Stimulated activated naive B cell treated with anti-CD40 and anti-IgM and Interleukin-4, amounts not matched to agents 10 μg/mL and 1 μg/mL and 100 μg/mL, for 72 hours (primary cell): ENCODE measurements around the gene GAB4.

ENCODE experiments used
- ATAC-seq, 2 donors: fragments of 150-1000 bp; cut with Tn5 transposase; replicated peaks; 2 replicates each; pipeline ENCODE4 v1.10.0; 2021; ENCODE audit warnings: moderate library complexity in 1 of 2
- DNase-seq: peaks from one replicate; pipeline ENCODE4 v3.0.0; 2021
- H3K27ac Mint-ChIP-seq: one replicate; pipeline ENCODE4 v1.8.0; 2022; ENCODE audit warnings: mild to moderate bottlenecking, mixed read lengths
- H3K27me3 Mint-ChIP-seq, 2 donors: one replicate each; pipeline ENCODE4 v1.8.0; 2022; ENCODE audit warnings: mixed read lengths in 2 of 2
- H3K36me3 Mint-ChIP-seq, 2 donors: one replicate each; pipeline ENCODE4 v1.8.0; 2022; ENCODE audit warnings: mixed read lengths in 2 of 2, mild to moderate bottlenecking in 1 of 2
- H3K4me1 Mint-ChIP-seq, 2 donors: one replicate each; pipeline ENCODE4 v1.8.0; 2022; ENCODE audit warnings: mixed read lengths in 2 of 2, mild to moderate bottlenecking in 1 of 2
- H3K4me3 Mint-ChIP-seq, 2 donors: one replicate each; pipeline ENCODE4 v1.8.0; 2022; ENCODE audit warnings: mild to moderate bottlenecking in 2 of 2, mixed read lengths in 2 of 2, moderate library complexity in 1 of 2
- H3K9me3 Mint-ChIP-seq, 2 donors: one replicate each; pipeline ENCODE4 v1.8.0; 2022; ENCODE audit warnings: mixed read lengths in 2 of 2, mild to moderate bottlenecking in 1 of 2

The GAB4 gene

DNA sequence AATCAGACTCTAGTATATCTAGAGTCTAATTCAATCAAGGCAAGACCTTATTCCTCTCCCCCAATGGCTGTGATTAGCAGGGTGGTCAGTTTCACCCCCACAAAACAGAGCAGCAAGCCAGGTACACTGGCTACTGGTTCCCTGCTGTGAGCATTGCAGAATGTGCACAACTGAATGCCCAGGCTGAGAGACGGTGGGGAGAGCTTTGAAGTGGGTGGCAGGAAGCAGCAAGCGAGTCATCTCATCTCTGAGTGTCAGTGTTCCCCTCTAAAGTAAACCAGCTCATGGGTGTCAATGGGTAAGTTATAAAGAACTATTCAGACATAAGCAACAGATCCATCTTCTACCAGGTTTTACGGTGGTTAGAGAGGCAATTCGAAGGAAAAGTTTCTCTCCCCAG, 37.6 kb downstream of the GAB4 start:
- no peaks in the 10 kb centered on the region for H3K36me3 Mint-ChIP-seq
- peaks cover 8 to 15% of the 10 kb centered on the region in 2 donors for H3K27me3 Mint-ChIP-seq
- ATAC-seq = no peak
- no peaks in the 10 kb centered on the region for H3K9me3 Mint-ChIP-seq
- no peak overlapping the region for H3K27ac Mint-ChIP-seq
- no peak overlapping the region for H3K4me3 Mint-ChIP-seq
- H3K4me1 Mint-ChIP-seq = no peaks in the 10 kb centered on the region
- no peak for DNase-seq

DNA sequence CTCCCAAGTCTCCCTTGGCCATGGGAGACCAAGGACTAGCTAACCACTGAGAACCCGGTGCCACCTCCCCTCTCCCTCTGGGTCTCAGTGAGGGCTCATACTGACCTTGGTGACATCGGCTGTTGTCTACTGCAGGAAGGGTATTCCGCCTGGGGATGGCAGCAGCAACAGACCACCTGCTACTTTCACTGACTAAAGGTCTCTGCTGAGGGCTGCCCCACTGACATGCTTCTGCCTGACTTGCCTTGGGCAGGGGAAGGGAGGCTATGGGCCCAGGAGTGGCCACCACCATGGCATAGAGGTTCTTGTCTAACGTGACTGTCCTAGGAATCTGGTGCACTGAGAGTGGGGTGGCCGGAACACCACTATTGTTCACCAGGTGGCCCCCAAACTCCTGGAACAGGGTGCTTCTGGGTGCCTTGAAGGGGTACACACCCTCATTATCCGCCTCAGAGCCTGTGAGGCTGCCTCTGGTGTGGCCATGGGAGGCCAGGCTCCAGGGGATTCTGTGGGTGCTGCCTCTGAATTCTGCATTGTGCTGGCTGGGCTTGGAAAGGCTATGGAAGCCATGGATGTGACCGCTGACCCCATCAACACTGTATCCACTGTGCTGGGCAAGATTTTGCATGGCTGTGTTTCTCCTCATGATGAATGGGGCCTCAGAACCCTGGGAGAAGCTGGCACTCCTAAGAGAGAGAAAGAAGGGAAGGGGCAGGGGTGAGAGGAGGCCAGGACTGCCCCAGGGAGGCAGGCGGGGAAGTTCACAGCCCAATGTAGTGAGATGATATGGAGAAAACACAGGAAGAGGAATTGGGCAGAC, 38.3 kb downstream of the GAB4 start:
- no peaks in the 10 kb centered on the region for H3K9me3 Mint-ChIP-seq
- no peaks in the 10 kb centered on the region for H3K4me1 Mint-ChIP-seq
- H3K27ac Mint-ChIP-seq = no peak overlapping the region
- H3K36me3 Mint-ChIP-seq = no peaks in the 10 kb centered on the region
- DNase-seq (no peak), ATAC-seq (no peak)
- no peak overlapping the region for H3K4me3 Mint-ChIP-seq
- H3K27me3 Mint-ChIP-seq = peaks cover 8 to 16% of the 10 kb centered on the region in 2 donors

DNA sequence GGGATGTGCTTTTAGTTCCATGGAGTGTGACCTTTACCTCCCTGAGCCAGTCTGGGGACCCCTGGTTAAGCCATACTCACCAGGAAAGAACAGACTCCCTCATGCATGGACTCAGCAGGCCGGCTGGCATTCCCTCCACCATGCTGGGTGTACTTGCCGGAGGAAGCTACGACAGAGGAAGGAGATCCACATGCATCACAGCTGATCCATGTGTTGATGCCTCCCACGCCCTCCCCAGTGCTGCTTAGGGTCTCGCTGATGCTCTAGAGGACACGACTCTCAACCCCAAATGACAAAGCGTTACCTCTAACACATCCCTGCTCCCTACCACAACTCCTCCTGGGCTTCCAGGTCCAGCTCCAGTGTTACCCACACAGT, 39.8 kb downstream of the GAB4 start:
- no peak for DNase-seq
- no peaks in the 10 kb centered on the region for H3K4me1 Mint-ChIP-seq
- H3K36me3 Mint-ChIP-seq = no peaks in the 10 kb centered on the region
- peaks cover under 1 to 12% of the 10 kb centered on the region in 2 donors for H3K27me3 Mint-ChIP-seq
- ATAC-seq = no peak
- H3K4me3 Mint-ChIP-seq = no peak overlapping the region
- H3K27ac Mint-ChIP-seq = no peak overlapping the region
- no peaks in the 10 kb centered on the region for H3K9me3 Mint-ChIP-seq

DNA sequence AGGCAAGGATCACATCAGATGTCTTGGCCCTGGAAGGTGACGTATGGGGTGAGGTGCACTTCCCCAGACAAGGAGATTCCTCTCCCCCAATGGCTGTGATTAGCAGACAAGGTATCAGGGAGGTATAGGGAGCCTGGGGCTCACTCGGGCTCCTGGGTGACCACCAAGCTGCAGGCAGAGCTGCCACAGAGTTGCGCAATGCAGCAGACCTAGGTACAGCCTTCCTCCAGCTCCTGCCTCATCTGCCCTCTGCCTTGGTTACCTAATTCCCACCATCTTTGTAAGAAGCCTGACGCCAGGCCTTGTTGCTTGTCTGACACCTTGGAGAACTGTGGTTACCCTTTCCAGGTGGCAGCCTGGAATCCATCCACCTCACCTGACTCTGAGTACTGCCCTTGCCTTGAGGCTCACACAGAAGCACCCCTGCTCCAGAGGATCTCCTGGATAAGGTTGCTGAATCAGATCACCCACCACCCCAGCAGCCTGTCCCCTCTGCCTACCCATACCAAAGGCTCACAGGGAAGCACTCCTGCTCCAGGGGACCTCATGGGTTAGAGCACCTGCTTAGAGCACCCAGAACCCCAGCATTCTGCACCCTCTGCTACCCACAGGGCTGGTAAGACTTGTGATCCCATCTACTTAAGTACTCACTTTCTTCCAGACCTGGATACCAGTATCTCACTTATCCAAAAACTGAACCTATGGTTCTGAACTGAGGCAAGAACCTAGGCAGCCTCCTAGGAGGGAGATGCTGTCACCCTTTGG, 40.4 kb downstream of the GAB4 start:
- DNase-seq = no peak
- H3K4me3 Mint-ChIP-seq = no peak overlapping the region

DNA sequence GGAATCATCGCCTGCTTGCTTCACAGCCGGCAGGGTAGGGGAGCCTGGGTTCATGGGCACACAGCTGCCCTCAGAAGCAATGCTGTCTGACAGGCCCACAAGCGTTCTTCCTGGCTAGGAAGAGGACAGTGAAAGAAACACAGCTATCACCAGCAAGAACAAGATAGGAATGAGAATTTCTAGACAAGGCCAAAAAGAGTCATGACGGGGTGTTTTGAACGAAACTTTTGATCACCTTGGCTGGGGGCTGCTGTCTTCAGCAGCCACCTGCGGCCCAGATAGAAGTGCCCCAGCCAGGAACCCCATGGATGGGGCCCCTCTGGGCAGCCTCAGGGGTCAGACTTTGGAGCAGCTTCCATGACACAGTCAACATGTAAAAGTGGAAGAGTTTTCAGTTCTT, 41.8 kb downstream of the GAB4 start:
- Mint-ChIP-seq H3K27me3 (peaks cover 0 to 7% of the 10 kb centered on the region in 2 donors), H3K4me1 (no peaks in the 10 kb centered on the region), H3K4me3 (no peak overlapping the region), H3K27ac (no peak overlapping the region), H3K9me3 (no peaks in the 10 kb centered on the region), H3K36me3 (no peaks in the 10 kb centered on the region)
- DNase-seq (no peak), ATAC-seq (no peak)

More for the DNA sequence above, 40.4 kb downstream of the GAB4 start:
- no peak for ATAC-seq
- no peaks in the 10 kb centered on the region for H3K4me1 Mint-ChIP-seq
- H3K27me3 Mint-ChIP-seq = peaks cover 0 to 9% of the 10 kb centered on the region in 2 donors
- H3K27ac Mint-ChIP-seq = no peak overlapping the region
- H3K9me3 Mint-ChIP-seq = no peaks in the 10 kb centered on the region
- no peaks in the 10 kb centered on the region for H3K36me3 Mint-ChIP-seq

DNA sequence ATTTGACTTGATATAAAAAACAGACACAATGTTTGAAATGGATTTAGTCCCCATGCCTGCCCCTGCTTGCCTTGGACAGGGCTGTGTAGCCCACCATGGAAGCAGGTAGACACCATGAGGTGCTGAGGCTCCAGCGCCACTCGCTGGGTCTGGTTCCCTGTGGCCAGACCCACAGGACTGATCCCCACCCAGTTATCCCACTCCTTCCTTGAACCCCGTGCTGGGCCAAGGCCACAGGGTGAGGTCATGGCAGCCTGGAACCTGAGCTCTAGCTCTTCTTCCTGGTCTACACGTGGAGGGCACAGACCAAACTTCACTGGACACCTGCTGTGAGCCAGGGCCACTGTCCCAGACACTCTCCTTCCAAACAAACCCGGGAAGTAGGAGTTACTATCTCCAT, 42.5 kb downstream of the GAB4 start:
- H3K36me3 Mint-ChIP-seq = no peaks in the 10 kb centered on the region
- H3K4me1 Mint-ChIP-seq = peaks cover 0 to 2% of the 10 kb centered on the region in 2 donors
- ATAC-seq = no peak

DNA sequence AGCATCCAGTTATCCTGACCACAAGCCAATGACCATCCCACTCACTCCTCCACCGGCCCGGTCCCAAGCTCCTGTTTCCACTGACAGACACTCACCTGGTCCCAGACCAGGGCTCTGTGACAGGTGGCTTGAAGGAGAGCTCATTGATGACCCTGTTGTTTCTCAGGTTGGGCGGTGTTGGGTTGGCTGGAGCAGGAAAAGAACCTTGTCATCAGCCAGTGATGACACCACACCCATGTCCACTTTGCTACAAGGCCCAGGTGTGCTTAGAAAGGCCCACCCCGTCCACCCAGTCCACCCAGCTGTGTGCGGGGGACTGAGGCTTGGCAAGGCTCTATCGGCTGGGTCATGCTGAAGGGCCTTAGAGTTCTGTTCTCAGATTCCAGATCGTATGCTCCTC, 42.9 kb downstream of the GAB4 start:
- Mint-ChIP-seq H3K9me3 (no peaks in the 10 kb centered on the region), H3K27ac (no peak overlapping the region), H3K36me3 (no peaks in the 10 kb centered on the region), H3K4me3 (no peak overlapping the region), H3K27me3 (peaks cover 0 to 7% of the 10 kb centered on the region in 2 donors), H3K4me1 (peaks cover 0 to 2% of the 10 kb centered on the region in 2 donors)
- no peak for DNase-seq
- ATAC-seq = no peak

More for the DNA sequence above, 42.5 kb downstream of the GAB4 start:
- peaks cover 0 to 7% of the 10 kb centered on the region in 2 donors for H3K27me3 Mint-ChIP-seq
- H3K9me3 Mint-ChIP-seq = no peaks in the 10 kb centered on the region
- H3K4me3 Mint-ChIP-seq = no peak overlapping the region
- no peak overlapping the region for H3K27ac Mint-ChIP-seq
- no peak for DNase-seq

DNA sequence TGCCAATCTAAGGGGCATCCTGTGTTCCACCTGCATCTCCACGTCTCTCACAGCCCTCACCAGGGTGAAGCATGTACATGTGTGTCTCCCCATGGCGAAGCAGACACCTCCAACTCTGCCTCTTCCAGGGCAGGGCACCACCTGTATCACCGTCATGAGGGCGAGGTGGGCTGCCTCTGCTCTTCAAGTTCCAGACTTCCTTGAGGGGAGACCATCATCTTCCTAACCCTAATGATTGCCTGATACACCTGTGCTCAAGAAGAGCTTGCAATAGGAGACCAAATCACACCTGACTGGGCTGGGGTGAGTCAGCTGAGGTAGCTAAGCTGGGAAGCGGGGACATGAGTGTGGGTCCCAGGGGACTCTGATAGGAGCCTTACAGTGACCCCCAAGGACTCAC, 43.7 kb downstream of the GAB4 start:
- Mint-ChIP-seq H3K4me1 (peaks cover 2% of the 10 kb centered on the region in 2 donors), H3K27me3 (peaks cover 0 to 7% of the 10 kb centered on the region in 2 donors), H3K27ac (no peak overlapping the region), H3K9me3 (no peaks in the 10 kb centered on the region), H3K36me3 (no peaks in the 10 kb centered on the region), H3K4me3 (no peak overlapping the region)
- no peak for DNase-seq
- ATAC-seq = no peak

DNA sequence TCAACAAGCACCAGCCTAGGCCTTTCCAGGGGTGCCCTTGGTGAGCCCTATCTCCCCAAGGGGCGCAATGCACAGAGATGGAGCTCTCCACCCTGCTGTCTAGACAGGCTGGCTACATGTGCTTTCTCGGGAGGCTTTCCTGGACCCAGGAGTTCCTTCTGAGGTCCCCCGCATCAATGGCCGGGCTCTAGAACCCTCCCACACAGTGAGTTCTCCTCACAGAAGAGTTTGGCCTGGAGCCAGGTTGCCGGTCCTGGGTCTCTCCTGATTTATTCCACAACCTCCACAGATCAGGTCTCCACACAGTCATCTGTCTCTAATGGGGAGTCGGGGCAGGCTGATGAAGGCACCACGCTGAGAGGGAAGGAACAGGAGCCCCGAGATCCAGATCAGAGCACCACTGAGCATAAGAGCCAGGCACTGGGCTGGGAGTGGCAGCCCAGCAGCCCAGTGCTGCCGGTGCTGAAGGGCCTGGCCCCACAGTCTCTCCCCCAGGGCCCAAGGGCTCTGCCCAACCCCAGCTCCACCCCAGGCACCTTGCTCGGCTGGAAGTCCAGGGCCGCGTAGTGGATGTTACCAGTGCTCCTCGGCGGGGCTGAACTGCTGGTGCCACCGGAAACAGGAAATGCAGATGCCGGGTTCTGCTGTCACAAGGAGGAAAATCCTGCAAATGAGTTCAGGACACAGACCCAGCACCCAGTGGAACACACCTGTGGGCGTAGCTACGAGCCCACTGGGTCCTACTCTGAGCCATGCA, 44.7 kb downstream of the GAB4 start:
- Mint-ChIP-seq H3K4me1 (peaks cover 2 to 4% of the 10 kb centered on the region in 2 donors), H3K4me3 (no peak overlapping the region), H3K27ac (no peak overlapping the region), H3K27me3 (peaks cover 0 to 7% of the 10 kb centered on the region in 2 donors), H3K9me3 (no peaks in the 10 kb centered on the region), H3K36me3 (no peaks in the 10 kb centered on the region)
- no peak for ATAC-seq
- no peak for DNase-seq

DNA sequence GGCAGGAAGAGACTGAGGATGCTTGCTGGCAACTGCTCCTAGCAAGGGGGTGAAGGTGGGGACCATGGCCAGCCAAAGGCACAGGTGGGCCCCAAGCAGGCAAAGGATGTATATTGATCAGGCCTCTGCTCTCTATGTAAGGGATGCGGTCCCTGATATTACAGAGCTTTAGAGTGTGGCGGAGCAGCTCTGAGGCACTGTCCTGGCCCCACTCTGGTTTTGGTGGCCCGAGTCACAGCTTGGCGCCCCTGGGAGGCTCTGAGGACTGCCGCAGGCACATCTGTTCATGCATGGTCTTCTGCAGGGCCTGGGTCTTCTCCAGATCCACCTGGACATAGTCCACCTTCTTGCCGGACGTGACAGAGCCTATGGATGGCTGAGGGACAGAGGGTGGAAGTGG, 45.5 kb downstream of the GAB4 start:
- DNase-seq (no peak), ATAC-seq (no peak)
- H3K4me3 Mint-ChIP-seq = no peak overlapping the region
- no peaks in the 10 kb centered on the region for H3K9me3 Mint-ChIP-seq
- no peak overlapping the region for H3K27ac Mint-ChIP-seq
- H3K4me1 Mint-ChIP-seq = peaks cover 2 to 4% of the 10 kb centered on the region in 2 donors
- peaks cover 0 to 4% of the 10 kb centered on the region in 2 donors for H3K27me3 Mint-ChIP-seq
- no peaks in the 10 kb centered on the region for H3K36me3 Mint-ChIP-seq

DNA sequence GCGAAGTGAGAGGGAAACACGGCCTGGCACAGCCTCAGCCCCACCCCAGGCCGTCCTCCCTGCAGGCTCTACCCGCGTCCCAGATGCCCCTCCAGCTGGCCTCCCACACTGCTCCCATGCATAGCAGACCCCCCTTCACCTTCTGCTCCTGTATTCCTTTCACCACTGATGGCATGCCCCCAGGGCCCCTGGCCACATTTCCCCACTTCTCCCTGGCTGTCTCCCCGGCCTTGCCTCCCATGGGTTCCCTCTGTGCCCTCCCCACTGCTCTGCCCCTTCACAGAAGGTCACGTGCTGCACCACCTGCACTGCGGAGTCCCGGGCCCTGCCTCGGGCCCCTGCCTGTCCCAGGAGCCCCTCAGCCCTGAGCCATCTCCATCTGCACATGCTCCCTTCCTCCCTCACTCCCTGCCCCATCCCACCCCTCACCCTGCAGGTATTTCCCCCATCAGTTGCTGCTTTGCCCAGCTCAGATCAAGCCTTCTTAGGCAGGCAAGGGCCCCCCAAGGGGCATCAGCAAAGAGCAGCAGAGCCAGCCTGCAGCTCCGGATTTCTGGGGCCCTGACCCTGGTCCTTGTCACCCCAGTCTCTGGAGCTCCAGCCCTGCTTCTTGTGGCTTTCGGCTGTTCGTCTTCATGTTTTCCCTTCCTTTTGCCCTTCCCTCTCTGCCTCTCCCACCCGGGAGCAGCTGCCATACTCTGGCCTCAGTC, 46.4 kb downstream of the GAB4 start:
- DNase-seq (no peak), ATAC-seq (no peak)
- H3K27me3 Mint-ChIP-seq = peaks cover 0 to 4% of the 10 kb centered on the region in 2 donors
- H3K36me3 Mint-ChIP-seq = no peaks in the 10 kb centered on the region
- no peaks in the 10 kb centered on the region for H3K9me3 Mint-ChIP-seq
- H3K27ac Mint-ChIP-seq = no peak overlapping the region
- H3K4me1 Mint-ChIP-seq = peaks cover 2 to 4% of the 10 kb centered on the region in 2 donors
- H3K4me3 Mint-ChIP-seq = no peak overlapping the region

DNA sequence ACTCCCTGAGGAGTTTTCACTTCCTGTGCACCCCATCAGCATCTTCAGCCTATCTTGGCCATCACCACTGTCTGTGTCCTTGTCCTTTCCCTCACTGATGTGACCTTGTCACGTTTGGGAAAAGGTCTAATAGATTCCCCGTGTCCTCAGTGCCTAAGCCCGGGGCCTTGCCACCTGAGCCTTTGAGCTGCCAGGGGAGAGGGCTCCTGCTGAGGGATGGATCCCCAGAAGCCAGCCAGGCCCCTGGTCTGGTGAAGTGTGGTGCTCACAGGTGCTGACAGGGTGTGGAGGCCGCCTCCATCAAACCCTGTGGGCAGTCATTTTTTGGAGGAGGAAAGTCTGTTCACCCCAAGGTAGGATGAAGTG, 47.2 kb downstream of the GAB4 start:
- DNase-seq (no peak), ATAC-seq (no peak)
- Mint-ChIP-seq H3K36me3 (no peaks in the 10 kb centered on the region), H3K4me1 (peaks cover 2 to 4% of the 10 kb centered on the region in 2 donors), H3K27ac (peak overlapping the region; percentile 10), H3K9me3 (no peaks in the 10 kb centered on the region), H3K27me3 (peaks cover 0 to 4% of the 10 kb centered on the region in 2 donors), H3K4me3 (no peak overlapping the region)

DNA sequence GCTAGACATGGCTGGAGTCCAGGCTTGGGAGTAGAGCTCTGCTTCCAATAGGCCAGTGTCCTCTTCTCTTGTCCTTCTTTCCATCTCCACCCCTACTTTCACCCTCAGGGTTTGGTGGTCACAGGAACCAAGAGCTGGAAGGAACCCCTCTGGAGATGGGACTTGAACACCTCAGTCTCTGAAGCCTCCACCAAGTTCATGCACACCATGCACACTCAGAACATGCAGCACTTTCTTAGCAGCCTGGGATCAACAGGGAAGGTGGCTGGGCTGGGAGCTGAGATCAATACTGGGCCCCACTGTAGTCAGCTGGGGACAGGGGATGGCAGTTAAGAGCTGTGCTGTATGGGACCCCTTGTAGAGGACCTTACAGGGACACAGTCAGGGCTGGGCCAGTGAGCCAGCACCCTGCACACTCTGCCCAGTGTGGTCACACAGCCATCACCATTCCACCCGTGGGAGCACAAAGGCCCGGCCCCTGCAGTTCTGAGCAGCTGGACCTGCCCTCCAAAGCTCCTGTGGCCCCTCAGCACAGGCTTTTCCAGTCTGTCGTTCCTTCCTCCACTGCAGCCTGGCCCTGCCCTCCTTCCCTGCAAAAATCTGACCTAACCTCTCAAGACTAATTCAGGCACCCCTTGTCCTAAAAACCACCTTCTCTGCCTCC, 47.7 kb downstream of the GAB4 start:
- Mint-ChIP-seq H3K4me3 (no peak overlapping the region), H3K27ac (no peak overlapping the region)
- ATAC-seq = no peak

More for the DNA sequence above, 47.7 kb downstream of the GAB4 start:
- no peaks in the 10 kb centered on the region for H3K9me3 Mint-ChIP-seq
- no peak for DNase-seq
- no peaks in the 10 kb centered on the region for H3K36me3 Mint-ChIP-seq
- H3K27me3 Mint-ChIP-seq = peaks cover 0 to 4% of the 10 kb centered on the region in 2 donors
- H3K4me1 Mint-ChIP-seq = peaks cover 2 to 4% of the 10 kb centered on the region in 2 donors
